SK-N-SH (cell line): ENCODE measurements around the gene ITGA6. TPM values are rescaled to one million over a fixed set of nuclear protein-coding genes. Genes with fewer than 3 reads are reported as not detected.

ENCODE experiments used
- CTCF ChIA-PET: fragments of 300-600, 350-600 bp; formaldehyde crosslinking; extraction: SDS; loops from one replicate; lab custom pipeline; 2021; lab: Yijun Ruan, JAX
- POLR2A ChIA-PET: fragments of 350-600 bp; sonication (Branson Sonifier 250); formaldehyde crosslinking; extraction: SDS; loops from one replicate; lab custom pipeline; 2020; ENCODE audit warnings: antibody characterized with exemption, inconsistent platforms; lab: Yijun Ruan, JAX
- DNase-seq: peaks from one replicate; pipeline ENCODE4 v3.0.0; 2012
- H2AFZ ChIP-seq: fragments of 200-600 bp; sonication (generic); 2 replicates; pipeline ENCODE4 v1.8.1; 2016; ENCODE audit warnings: antibody characterized with exemption, mild to moderate bottlenecking, low read depth
- H3F3A ChIP-seq: fragments of 200-600 bp; sonication (generic); replicated peaks from 2 replicates; pipeline ENCODE3; 2016; ENCODE audit warnings: antibody characterized with exemption, mild to moderate bottlenecking; ENCODE audit not compliant: insufficient read depth
- H3K27ac ChIP-seq, 2 experiments: fragments of 200-500 bp in 1 of 2; fragments of 200-600 bp in 1 of 2; sonication (Bioruptor generic) in 1 of 2; sonication (generic), shearing (Covaris generic) in 1 of 2; 2 replicates each; pipeline versions ENCODE4 v1.5.1 to v1.6.1; 2014 to 2016; ENCODE audit warnings: low read depth in 2 of 2, inconsistent platforms in 1 of 2, low read length in 1 of 2, mild to moderate bottlenecking in 1 of 2, mixed read lengths in 1 of 2
- H3K27me3 ChIP-seq: fragments of 200-600 bp; sonication (generic), shearing (Covaris generic); 2 replicates; pipeline ENCODE4 v1.6.1; 2016; ENCODE audit warnings: mixed run types; ENCODE audit not compliant: insufficient read depth
- H3K36me3 ChIP-seq, 2 experiments: fragments of 200-500 bp in 1 of 2; fragments of 200-600 bp in 1 of 2; sonication (Bioruptor generic) in 1 of 2; sonication (generic) in 1 of 2; replicated peaks in 1 of 2; 2 replicates each; pipeline versions ENCODE3 to v1.5.1; 2014 to 2016; ENCODE audit warnings: low read length in 1 of 2, mild to moderate bottlenecking in 1 of 2; ENCODE audit not compliant: insufficient read depth in 2 of 2, control insufficient read depth in 1 of 2
- H3K4me1 ChIP-seq, 2 experiments: fragments of 200-500 bp in 1 of 2; fragments of 200-600 bp in 1 of 2; sonication (Bioruptor generic) in 1 of 2; sonication (generic), shearing (Covaris generic) in 1 of 2; 2 replicates each; pipeline versions ENCODE4 v1.5.1 to v1.6.1; 2014 to 2016; ENCODE audit warnings: low read depth in 1 of 2, low read length in 1 of 2, mixed run types in 1 of 2; ENCODE audit not compliant: insufficient read depth in 2 of 2, control insufficient read depth in 1 of 2
- H3K4me2 ChIP-seq: fragments of 200-600 bp; sonication (generic), shearing (Covaris generic); 2 replicates; pipeline ENCODE4 v1.6.1; 2017; ENCODE audit warnings: mixed run types
- H3K4me3 ChIP-seq, 2 experiments: fragments of 200-500 bp in 1 of 2; fragments of 200-600 bp in 1 of 2; sonication (Bioruptor generic) in 1 of 2; sonication (generic), shearing (Covaris generic) in 1 of 2; 2 replicates each; pipeline versions ENCODE4 v1.5.1 to v1.8.1; 2014 to 2016; ENCODE audit warnings: low read depth in 2 of 2, inconsistent platforms in 1 of 2, low read length in 1 of 2, mild to moderate bottlenecking in 1 of 2, mixed read lengths in 1 of 2, moderate library complexity in 1 of 2
- H3K79me2 ChIP-seq: fragments of 200-600 bp; sonication (generic); 2 replicates; pipeline ENCODE4 v1.8.1; 2017; ENCODE audit warnings: mild to moderate bottlenecking; ENCODE audit not compliant: insufficient read depth
- H3K9ac ChIP-seq: fragments of 200-600 bp; sonication (generic); 2 replicates; pipeline ENCODE4 v1.6.1; 2017; ENCODE audit warnings: mixed run types
- H3K9me2 ChIP-seq: fragments of 200-600 bp; sonication (generic); 2 replicates; pipeline ENCODE4 v1.6.1; 2017; ENCODE audit warnings: mixed run types
- H3K9me3 ChIP-seq: fragments of 200-600 bp; sonication (generic); 2 replicates; pipeline ENCODE4 v1.6.1; 2017; ENCODE audit warnings: mixed run types, mild to moderate bottlenecking, moderate library complexity
- H4K20me1 ChIP-seq: fragments of 200-600 bp; sonication (generic); 2 replicates; pipeline ENCODE4 v1.6.1; 2017; ENCODE audit warnings: mild to moderate bottlenecking, mixed run types; ENCODE audit not compliant: insufficient read depth
- ELF1 ChIP-seq: IDR thresholded peaks from 2 replicates; pipeline ENCODE4 v1.4.0; 2012
- FOSL2 ChIP-seq: IDR thresholded peaks from 2 replicates; pipeline ENCODE4 v1.4.0; 2012; ENCODE audit warnings: low read depth, mild to moderate bottlenecking, moderate library complexity, borderline replicate concordance
- FOXJ3 ChIP-seq: sonication (generic); formaldehyde crosslinking; IDR thresholded peaks from 2 replicates; pipeline ENCODE4 v1.5.1; 2020; ENCODE audit warnings: mild to moderate bottlenecking, missing genetic modification reagents
- GATA2 ChIP-seq: sonication (generic); formaldehyde crosslinking; IDR thresholded peaks from 2 replicates; pipeline ENCODE4 v1.5.0; 2020; ENCODE audit warnings: mild to moderate bottlenecking, missing genetic modification reagents
- NRF1 ChIP-seq: IDR thresholded peaks from 2 replicates; pipeline ENCODE4 v1.6.1; 2012; ENCODE audit warnings: low read depth, mild to moderate bottlenecking, low read length
- POLR2AphosphoS5 ChIP-seq: IDR thresholded peaks from 2 replicates; pipeline ENCODE4 v1.6.1; 2012; ENCODE audit warnings: low read depth, low read length
- RAD21 ChIP-seq: IDR thresholded peaks from 2 replicates; pipeline ENCODE4 v1.6.1; 2012; ENCODE audit warnings: mild to moderate bottlenecking, low read length
- RFX5 ChIP-seq: IDR thresholded peaks from 2 replicates; pipeline ENCODE4 v1.6.1; 2012; ENCODE audit warnings: mild to moderate bottlenecking, improper control_type of control experiment, low read length
- SMC3 ChIP-seq: IDR thresholded peaks from 2 replicates; pipeline ENCODE4 v1.6.1; 2012; ENCODE audit warnings: low read depth, low read length, improper control_type of control experiment
- WGBS: methylation state at CpG from one replicate; pipeline ENCODE4 v1.1.6; 2017; ENCODE audit warnings: low lambda C conversion rate; 5-methylcytosine and 5-hydroxymethylcytosine counted together
- polyA plus RNA-seq, 3 experiments: library from polyadenylated mRNA; depleted of rRNA; stranded (reverse); fragments of >200 nt; gene quantifications; 2 replicates each; pipeline ENCODE4 v1.2.3, GENCODE V29; 2012
- TF ChIP-seq, protein P1 (sequence below): IDR thresholded peaks from 2 replicates; pipeline ENCODE4 v1.4.0; 2012; ENCODE audit warnings: low read depth
- TF ChIP-seq, protein P2 (sequence below): IDR thresholded peaks from 2 replicates; pipeline ENCODE4 v1.6.1; 2012; ENCODE audit warnings: mild to moderate bottlenecking, low read depth, low read length, moderate library complexity

The ITGA6 gene
- polyA plus RNA-seq, 1 of the 3 experiments (the other 2 are of a cell fraction): 26.0 TPM

DNA sequence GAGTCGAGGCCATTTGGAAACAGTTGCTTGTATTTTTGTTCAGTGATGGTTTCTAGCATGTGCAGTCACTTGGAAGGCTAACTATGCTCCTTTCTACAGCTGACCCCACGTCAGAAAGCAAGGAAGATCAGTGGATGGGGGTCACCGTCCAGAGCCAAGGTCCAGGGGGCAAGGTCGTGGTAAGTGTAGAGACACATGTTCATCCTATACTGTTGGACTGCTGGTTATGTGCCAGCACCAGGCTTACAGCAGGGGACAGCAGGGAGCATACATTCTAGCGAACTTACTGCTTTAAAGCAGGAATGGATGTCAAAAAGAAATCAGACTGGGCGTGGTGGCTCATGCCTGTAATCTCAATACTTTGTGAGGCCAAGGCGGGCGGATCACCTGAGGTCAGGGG lies 40.0 kb downstream of the ITGA6 start:
- Histone ChIP-seq H3K4me3 (no peak overlapping the region), H4K20me1 (no peaks in the 10 kb centered on the region), H3K4me2 (no peak overlapping the region), H3F3A (peaks cover 18% of the 10 kb centered on the region), H3K4me1 (peaks cover 0 to 3% of the 10 kb centered on the region in 2 experiments; a peak in 2 of 4 replicates), H3K79me2 (peaks cover 33% of the 10 kb centered on the region), H3K27ac (no peak overlapping the region), H3K9ac (no peak overlapping the region), H3K9me2 (no peaks in the 10 kb centered on the region), H3K36me3 (peaks cover 2 to 23% of the 10 kb centered on the region in 2 experiments), H3K9me3 (no peaks in the 10 kb centered on the region), H3K27me3 (no peaks in the 10 kb centered on the region), H2AFZ (no peak overlapping the region)
- WGBS: 84% methylated on average over 8 of the region's 8 CpGs
- DNase-seq: no peak
- TF ChIP-seq NRF1: no peak
- TF ChIP-seq FOSL2: no peak
- TF ChIP-seq RAD21: peak; percentile 27
- TF ChIP-seq, protein P1, sequence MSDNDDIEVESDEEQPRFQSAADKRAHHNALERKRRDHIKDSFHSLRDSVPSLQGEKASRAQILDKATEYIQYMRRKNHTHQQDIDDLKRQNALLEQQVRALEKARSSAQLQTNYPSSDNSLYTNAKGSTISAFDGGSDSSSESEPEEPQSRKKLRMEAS: no peak
- TF ChIP-seq SMC3: peak; percentile 30; the same call in 1 of the 2 replicates
- no peak for TF ChIP-seq POLR2AphosphoS5
- TF ChIP-seq, protein P2, sequence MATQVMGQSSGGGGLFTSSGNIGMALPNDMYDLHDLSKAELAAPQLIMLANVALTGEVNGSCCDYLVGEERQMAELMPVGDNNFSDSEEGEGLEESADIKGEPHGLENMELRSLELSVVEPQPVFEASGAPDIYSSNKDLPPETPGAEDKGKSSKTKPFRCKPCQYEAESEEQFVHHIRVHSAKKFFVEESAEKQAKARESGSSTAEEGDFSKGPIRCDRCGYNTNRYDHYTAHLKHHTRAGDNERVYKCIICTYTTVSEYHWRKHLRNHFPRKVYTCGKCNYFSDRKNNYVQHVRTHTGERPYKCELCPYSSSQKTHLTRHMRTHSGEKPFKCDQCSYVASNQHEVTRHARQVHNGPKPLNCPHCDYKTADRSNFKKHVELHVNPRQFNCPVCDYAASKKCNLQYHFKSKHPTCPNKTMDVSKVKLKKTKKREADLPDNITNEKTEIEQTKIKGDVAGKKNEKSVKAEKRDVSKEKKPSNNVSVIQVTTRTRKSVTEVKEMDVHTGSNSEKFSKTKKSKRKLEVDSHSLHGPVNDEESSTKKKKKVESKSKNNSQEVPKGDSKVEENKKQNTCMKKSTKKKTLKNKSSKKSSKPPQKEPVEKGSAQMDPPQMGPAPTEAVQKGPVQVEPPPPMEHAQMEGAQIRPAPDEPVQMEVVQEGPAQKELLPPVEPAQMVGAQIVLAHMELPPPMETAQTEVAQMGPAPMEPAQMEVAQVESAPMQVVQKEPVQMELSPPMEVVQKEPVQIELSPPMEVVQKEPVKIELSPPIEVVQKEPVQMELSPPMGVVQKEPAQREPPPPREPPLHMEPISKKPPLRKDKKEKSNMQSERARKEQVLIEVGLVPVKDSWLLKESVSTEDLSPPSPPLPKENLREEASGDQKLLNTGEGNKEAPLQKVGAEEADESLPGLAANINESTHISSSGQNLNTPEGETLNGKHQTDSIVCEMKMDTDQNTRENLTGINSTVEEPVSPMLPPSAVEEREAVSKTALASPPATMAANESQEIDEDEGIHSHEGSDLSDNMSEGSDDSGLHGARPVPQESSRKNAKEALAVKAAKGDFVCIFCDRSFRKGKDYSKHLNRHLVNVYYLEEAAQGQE: no peak
- TF ChIP-seq FOXJ3: no peak
- TF ChIP-seq GATA2 (CRISPR knock-in tag): no peak
- no peak for TF ChIP-seq ELF1
- TF ChIP-seq RFX5: no peak
- CTCF ChIA-PET: interaction anchor here (0.5 to 12.4 kb wide), 14 partner anchors 7 to 363 kb away, joined by 3 to 346 read pairs (median 8); partner anchors contain the start of gene DLX2
- POLR2A ChIA-PET: no interaction called here

DNA sequence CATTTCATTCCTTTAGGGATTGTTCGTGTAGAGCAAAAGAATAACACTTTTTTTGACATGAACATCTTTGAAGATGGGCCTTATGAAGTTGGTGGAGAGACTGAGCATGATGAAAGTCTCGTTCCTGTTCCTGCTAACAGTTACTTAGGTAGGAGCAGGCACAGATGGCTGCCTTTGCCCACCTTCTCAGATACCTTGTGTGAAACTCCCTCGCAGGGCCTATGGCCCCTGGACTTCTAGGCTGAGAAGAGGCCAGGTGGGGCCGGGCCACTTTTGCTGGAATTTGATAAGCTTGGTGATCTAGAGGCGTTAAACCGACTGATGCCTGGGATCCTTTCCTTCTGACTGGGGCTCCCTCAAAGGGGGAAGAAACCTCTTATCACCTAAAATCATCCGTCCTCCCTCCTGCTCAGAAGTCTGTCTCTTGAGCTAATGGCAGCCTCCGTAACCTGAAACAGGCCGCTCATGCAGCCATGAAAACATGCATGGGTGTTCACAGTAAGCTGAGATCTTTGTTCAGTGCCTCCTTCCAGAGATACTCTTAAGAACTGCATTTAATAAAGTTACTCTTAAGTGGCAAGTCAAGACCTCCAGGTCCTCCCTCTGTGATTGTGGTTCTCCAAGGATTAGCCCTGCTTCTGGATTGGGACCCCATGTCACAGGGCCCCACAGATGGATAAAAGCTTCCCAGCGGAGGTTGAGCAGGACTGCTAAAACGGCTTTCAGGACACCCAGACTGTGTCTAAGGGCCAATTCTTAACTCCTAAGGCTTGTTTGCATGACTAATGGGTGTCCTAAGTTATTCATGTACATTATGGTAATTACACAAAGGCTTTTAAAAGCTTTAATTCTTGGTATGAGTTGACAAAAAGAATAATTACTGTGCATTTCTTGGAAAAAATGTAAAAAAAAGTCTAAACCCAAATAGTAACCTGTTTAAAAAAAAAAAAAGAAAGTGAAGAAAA lies 43.9 kb downstream of the ITGA6 start:
- no peaks in the 10 kb centered on the region for H3K4me1 ChIP-seq
- DNase-seq: no peak
- no peak for TF ChIP-seq RFX5
- TF ChIP-seq, all 33 proteins: peak for 0
- no peak overlapping the region for H2AFZ ChIP-seq
- H3F3A ChIP-seq: peaks cover 8% of the 10 kb centered on the region
- H4K20me1 ChIP-seq: no peaks in the 10 kb centered on the region
- no peaks in the 10 kb centered on the region for H3K27me3 ChIP-seq
- H3K36me3 ChIP-seq: peaks cover 10 to 52% of the 10 kb centered on the region in 2 experiments
- no peak overlapping the region for H3K9ac ChIP-seq
- H3K4me3 ChIP-seq: no peak overlapping the region
- H3K9me2 ChIP-seq: no peaks in the 10 kb centered on the region
- H3K27ac ChIP-seq: no peak overlapping the region
- no peaks in the 10 kb centered on the region for H3K9me3 ChIP-seq
- no peak overlapping the region for H3K4me2 ChIP-seq
- 96% methylated on average over 8 of the region's 11 CpGs for WGBS
- H3K79me2 ChIP-seq: peaks cover 3% of the 10 kb centered on the region
- POLR2A ChIA-PET: no interaction called here
- CTCF ChIA-PET: interaction anchor here (0.7 to 2.9 kb wide), 3 partner anchors 10 to 368 kb away, joined by 3 to 19 read pairs (median 5); partner anchors contain the start of gene DLX2
